ENCODE results near the gene EAF2.
A peak's percentile ranks its signal among the peaks of the same experiment; 100 is the strongest.
"Not testable (repeated sequence)": the region's sequence is repeated elsewhere in the genome, so short reads cannot be mapped to it uniquely, and the experiment has no call there.

Gene EAF2

DNA sequence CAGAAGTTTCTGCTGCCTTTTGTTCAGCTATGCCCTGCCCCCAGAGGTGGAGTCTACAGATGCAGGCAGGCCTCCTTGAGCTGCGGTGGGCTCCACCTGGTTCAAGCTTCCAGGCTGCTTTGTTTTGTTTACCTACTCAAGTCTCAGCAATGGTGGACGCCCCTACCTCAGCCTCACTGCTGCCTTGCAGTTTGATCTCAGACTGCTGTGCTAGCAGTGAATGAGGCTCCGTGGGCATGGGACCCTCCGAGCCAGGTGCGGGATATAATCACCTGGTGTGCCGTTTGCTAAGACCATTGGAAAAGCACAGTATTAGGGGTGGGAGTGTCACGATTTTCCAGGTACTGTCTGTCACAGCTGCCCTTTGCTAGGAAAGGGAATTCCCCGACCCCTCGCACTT is 28.2 kb downstream of the EAF2 start:
- not testable (repeated sequence) for DNase-seq (ENCODE audit: low read depth)

GRCh38 chr3:121863801-121864200 is 28.8 kb downstream of the EAF2 start:
- DNase-seq (ENCODE audit: low read depth): no peak

DNA sequence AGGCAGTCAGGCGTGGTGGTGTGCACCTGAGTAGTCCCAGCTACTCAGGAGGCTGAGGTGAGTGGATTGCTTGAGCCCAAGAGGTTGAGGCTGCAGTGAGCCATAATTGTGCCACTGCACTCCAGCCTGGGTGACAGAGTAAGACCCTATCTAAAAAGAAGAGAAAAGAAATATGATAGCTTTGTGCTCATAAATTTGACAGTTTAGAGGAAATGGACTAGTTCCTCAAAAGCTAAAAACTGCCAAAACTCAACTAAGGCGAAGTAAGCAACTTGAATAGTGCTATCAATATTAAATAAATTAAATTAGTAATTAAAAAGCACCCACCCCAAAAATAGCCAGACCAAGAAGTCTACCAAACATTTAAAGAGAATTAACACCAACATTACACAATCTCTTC is 34.7 kb downstream of the EAF2 start:
- no peak for DNase-seq (ENCODE audit: low read depth)

GRCh38 chr3:121870717-121871116 is 35.7 kb downstream of the EAF2 start:
- DNase-seq (ENCODE audit: low read depth): no peak

GRCh38 chr3:121871430-121871829 is 36.4 kb downstream of the EAF2 start:
- DNase-seq (ENCODE audit: low read depth): no peak

GRCh38 chr3:121878411-121878810 is 43.4 kb downstream of the EAF2 start:
- DNase-seq (ENCODE audit: low read depth): no peak

DNA sequence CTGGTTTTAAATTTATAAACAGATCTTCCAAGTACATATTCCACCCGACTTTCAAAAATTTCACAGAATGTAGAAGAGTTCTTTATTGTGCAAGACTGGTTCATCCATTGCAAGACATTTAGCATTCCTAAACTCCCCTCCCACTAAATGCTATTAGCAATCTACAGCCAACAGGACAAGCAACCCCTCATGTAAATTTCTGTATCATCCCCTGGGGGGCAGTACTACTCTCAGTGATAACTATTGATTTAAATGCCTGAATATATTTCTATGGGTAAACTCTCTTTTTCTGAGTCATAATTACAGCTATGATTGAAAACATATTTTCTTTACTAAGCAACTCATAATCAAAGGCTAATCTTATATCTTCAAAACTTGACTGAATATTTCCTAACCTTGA is 48.5 kb downstream of the EAF2 start:
- DNase-seq (ENCODE audit: low read depth): peak; percentile 78

GRCh38 chr3:121885386-121885785 is 50.4 kb downstream of the EAF2 start:
- peak; percentile 63 for DNase-seq (ENCODE audit: low read depth)

GRCh38 chr3:121894301-121894990 is 59.4 kb downstream of the EAF2 start, which contains the start of gene SLC15A2:
Gene SLC15A2, plus strand, starts transcription at chr3:121894401. Its CDS starts 76 bp downstream, at chr3:121894477.
- DNase-seq (ENCODE audit: low read depth): no peak

- peak; percentile 15 for DNase-seq (ENCODE audit: low read depth)
Measured at GRCh38 chr3:121895121-121895520, 60.1 kb downstream of the EAF2 start.

GRCh38 chr3:121895736-121896135 is 60.7 kb downstream of the EAF2 start:
- no peak for DNase-seq (ENCODE audit: low read depth)

- DNase-seq (ENCODE audit: low read depth): no peak
Measured at GRCh38 chr3:121896823-121897222, 61.8 kb downstream of the EAF2 start.

DNA sequence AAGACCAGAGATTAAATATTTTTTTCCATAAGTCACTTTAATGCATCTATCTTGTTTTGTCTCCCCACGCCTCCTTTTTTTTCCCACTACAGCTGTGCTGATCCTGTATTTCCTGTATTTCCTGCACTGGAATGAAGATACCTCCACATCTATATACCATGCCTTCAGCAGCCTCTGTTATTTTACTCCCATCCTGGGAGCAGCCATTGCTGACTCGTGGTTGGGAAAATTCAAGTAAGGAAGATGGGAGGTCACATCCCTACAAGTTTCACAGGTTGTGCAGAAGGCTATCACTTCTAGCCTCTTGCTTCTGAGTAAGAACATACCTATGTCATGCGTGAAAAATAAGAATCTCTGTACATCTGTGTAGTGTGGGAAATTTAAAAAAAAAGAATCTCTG is 62.3 kb downstream of the EAF2 start:
- no peak for DNase-seq (ENCODE audit: low read depth)

DNA sequence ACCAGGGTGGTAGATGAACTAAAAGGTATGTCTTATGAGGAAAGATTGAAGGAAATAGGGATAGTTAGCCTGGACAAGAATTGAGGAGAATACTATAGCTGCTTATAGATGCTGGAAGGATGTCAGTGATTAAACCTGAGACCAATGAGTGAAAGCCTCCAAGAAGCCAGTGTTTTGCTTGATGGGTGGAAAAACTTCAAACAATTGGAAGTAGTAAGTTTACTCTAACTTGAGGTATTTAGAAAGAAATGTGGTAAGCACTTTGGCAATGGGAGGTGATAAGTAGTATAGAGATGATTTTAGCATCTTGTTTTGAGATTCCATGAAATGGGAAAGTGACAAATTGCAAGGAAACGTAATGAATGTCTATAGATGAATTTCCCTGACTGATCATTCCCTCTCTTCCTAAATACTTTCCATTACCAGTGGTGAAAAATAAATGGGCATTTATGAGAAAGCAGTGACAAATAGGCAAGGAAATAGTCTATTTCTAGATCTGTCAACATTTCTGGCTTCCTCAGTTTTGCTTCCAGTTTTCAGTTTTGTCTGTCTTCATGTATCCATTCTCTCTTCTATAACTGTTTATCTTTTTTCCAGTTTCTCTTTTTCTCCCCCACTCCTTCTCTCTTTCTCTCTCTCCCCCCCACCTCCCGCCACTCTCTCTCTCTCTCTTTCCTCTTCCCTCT is 78.4 kb downstream of the EAF2 start:
- DNase-seq (ENCODE audit: low read depth): no peak

- DNase-seq (ENCODE audit: low read depth): peak; percentile 11
Measured at GRCh38 chr3:121914081-121914998, 79.3 kb downstream of the EAF2 start.

GRCh38 chr3:121916189-121916588 is 81.2 kb downstream of the EAF2 start:
- DNase-seq (ENCODE audit: low read depth): no peak

GRCh38 chr3:121918779-121919483 is 83.9 kb downstream of the EAF2 start:
- DNase-seq (ENCODE audit: low read depth): no peak

GRCh38 chr3:121924734-121925133 is 89.7 kb downstream of the EAF2 start:
- DNase-seq (ENCODE audit: low read depth): no peak

DNA sequence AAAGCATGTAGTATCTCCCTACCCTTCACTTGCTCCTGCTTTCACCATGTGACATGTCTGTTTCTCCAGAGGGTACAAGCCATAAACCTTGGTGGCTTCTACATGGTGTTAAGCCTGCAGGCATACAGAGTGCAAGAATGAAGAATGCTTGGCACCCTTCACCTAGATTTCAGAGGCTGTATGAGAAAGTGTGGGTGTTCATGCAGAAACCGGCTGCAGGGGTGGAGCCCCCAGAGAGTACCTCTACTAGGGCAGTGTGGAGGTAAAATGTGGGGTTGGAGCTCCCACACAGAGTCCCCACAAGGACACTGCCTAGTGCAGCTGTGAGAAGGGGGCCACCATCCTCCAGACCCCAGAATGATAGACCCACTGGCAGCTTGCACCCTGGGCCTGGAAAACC is 91.4 kb downstream of the EAF2 start:
- DNase-seq (ENCODE audit: low read depth): no peak

Data from amniotic epithelial cell (primary cell).